ENCODE data around the gene RALGAPA2.

DNA sequence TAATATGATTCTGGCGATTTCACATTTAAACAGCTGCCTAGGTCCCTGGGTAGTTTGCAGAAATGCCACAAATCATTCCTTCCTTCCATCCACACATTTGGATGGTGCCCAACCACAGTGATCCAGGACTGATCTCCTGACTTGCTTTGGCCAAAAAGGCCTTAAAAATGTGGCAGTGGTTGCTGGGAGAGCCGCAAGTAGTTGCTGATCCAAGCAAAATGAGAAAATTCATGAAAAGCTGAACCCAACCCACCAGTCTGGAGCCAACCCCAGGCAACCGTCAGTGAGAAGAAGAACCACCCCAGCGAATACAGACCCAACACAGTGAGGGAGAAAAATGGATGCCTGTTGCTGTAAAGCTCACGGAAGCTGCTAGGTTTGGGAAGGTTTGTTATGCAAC is 25.1 kb downstream of the RALGAPA2 start:
- TF ChIP-seq, protein P1, sequence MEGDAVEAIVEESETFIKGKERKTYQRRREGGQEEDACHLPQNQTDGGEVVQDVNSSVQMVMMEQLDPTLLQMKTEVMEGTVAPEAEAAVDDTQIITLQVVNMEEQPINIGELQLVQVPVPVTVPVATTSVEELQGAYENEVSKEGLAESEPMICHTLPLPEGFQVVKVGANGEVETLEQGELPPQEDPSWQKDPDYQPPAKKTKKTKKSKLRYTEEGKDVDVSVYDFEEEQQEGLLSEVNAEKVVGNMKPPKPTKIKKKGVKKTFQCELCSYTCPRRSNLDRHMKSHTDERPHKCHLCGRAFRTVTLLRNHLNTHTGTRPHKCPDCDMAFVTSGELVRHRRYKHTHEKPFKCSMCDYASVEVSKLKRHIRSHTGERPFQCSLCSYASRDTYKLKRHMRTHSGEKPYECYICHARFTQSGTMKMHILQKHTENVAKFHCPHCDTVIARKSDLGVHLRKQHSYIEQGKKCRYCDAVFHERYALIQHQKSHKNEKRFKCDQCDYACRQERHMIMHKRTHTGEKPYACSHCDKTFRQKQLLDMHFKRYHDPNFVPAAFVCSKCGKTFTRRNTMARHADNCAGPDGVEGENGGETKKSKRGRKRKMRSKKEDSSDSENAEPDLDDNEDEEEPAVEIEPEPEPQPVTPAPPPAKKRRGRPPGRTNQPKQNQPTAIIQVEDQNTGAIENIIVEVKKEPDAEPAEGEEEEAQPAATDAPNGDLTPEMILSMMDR (IDR thresholded peaks at IDR 0.05): no peak
- TF ChIP-seq POLR2AphosphoS5 (IDR thresholded peaks at IDR 0.05; ENCODE audit: low read depth, low read length): no peak
- TF ChIP-seq, protein P2, sequence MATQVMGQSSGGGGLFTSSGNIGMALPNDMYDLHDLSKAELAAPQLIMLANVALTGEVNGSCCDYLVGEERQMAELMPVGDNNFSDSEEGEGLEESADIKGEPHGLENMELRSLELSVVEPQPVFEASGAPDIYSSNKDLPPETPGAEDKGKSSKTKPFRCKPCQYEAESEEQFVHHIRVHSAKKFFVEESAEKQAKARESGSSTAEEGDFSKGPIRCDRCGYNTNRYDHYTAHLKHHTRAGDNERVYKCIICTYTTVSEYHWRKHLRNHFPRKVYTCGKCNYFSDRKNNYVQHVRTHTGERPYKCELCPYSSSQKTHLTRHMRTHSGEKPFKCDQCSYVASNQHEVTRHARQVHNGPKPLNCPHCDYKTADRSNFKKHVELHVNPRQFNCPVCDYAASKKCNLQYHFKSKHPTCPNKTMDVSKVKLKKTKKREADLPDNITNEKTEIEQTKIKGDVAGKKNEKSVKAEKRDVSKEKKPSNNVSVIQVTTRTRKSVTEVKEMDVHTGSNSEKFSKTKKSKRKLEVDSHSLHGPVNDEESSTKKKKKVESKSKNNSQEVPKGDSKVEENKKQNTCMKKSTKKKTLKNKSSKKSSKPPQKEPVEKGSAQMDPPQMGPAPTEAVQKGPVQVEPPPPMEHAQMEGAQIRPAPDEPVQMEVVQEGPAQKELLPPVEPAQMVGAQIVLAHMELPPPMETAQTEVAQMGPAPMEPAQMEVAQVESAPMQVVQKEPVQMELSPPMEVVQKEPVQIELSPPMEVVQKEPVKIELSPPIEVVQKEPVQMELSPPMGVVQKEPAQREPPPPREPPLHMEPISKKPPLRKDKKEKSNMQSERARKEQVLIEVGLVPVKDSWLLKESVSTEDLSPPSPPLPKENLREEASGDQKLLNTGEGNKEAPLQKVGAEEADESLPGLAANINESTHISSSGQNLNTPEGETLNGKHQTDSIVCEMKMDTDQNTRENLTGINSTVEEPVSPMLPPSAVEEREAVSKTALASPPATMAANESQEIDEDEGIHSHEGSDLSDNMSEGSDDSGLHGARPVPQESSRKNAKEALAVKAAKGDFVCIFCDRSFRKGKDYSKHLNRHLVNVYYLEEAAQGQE (IDR thresholded peaks at IDR 0.05; ENCODE audit: insufficient read depth in 1 of 2, low read depth in 2 of 2, low read length in 1 of 2): no peak
- no peak for TF ChIP-seq SIN3A (IDR thresholded peaks at IDR 0.05; ENCODE audit: borderline replicate concordance, insufficient read depth, low read depth, low read length)

Data from Panc1 (cell line).